Thymus (tissue), 11 donors: ENCODE data around the gene STK17B. TPM values are rescaled to one million over a fixed set of nuclear protein-coding genes. Genes with fewer than 3 reads are reported as not detected.

Source experiments
- DNase-seq, 9 donors: peaks; one replicate each; pipeline ENCODE4 v3.0.0-alpha.2; 2013; ENCODE audit warnings: low spot score in 9 of 9, low read depth in 6 of 9, missing footprints in 1 of 9
- H3K27ac ChIP-seq, 2 donors: one replicate each; pipeline ENCODE4 v1.5.1; 2013; ENCODE audit warnings: control low read depth in 1 of 2, low read depth in 1 of 2, low read length in 1 of 2, mild to moderate bottlenecking in 1 of 2, moderate library complexity in 1 of 2
- H3K27me3 ChIP-seq, 2 donors: one replicate each; pipeline ENCODE4 v1.5.1; 2013; ENCODE audit warnings: low read length in 1 of 2; ENCODE audit not compliant: control insufficient read depth in 2 of 2, insufficient read depth in 1 of 2
- H3K36me3 ChIP-seq, 2 donors: one replicate each; pipeline ENCODE4 v1.5.1; 2013; ENCODE audit warnings: low read length in 1 of 2, mild to moderate bottlenecking in 1 of 2, moderate library complexity in 1 of 2; ENCODE audit not compliant: control insufficient read depth in 2 of 2, insufficient read depth in 2 of 2
- H3K4me1 ChIP-seq, 2 donors: one replicate each; pipeline ENCODE4 v1.5.1; 2013; ENCODE audit warnings: low read length in 2 of 2; ENCODE audit not compliant: control insufficient read depth in 2 of 2, insufficient read depth in 2 of 2
- H3K4me3 ChIP-seq, 2 donors: one replicate each; pipeline ENCODE4 v1.5.1; 2013; ENCODE audit warnings: low read length in 2 of 2, control low read depth in 1 of 2, mild to moderate bottlenecking in 1 of 2
- H3K9me3 ChIP-seq, 2 donors: one replicate each; pipeline ENCODE4 v1.5.1; 2013; ENCODE audit warnings: low read length in 1 of 2, mild to moderate bottlenecking in 1 of 2; ENCODE audit not compliant: control insufficient read depth in 2 of 2, insufficient read depth in 1 of 2
- WGBS: extraction: QIAGEN DNeasy Blood & Tissue Kit; methylation state at CpG from one replicate; pipeline ENCODE4 v1.1.7; 2013; 5-methylcytosine and 5-hydroxymethylcytosine counted together
- polyA plus RNA-seq: library from polyadenylated mRNA; stranded (reverse); fragments of 200-250 nt; gene quantifications from one replicate; pipeline ENCODE4 v1.2.3, GENCODE V29; 2013
- total RNA-seq: library from RNA; stranded (reverse); fragments of 120-200 nt; gene quantifications from one replicate; pipeline ENCODE4 v1.2.4, GENCODE V29; 2013
- donor health status: healthy.

The STK17B gene
- total and polyA plus RNA-seq, 2 donors, result 59.5 to 130 TPM

DNA sequence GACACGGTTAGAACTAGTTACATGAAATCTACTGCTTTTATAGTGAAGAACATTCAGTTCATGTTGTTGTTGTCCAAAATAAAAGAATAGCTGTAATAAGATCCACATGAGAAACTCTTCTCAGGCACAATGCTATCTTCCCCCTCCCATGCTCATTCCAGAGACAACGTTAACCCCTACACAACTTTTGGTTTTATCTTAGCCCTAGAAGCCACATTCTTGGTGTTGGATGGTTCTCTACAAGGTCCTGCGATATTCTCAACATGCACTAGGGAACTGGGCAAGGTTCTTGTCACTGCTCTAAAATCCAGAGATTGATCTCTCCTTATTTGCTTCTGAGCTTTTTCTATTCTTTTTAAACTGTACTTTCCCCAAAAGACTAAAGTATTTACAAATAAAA is 51.5 kb downstream of the STK17B start:
- no peak for DNase-seq
- H3K27ac ChIP-seq, result no peak overlapping the region
- WGBS, result 87% methylated on average over 3 of the region's 3 CpGs
- no peak overlapping the region for H3K4me3 ChIP-seq
- no peaks in the 10 kb centered on the region for H3K36me3 ChIP-seq
- H3K27me3 ChIP-seq, result no peaks in the 10 kb centered on the region
- H3K4me1 ChIP-seq, result no peaks in the 10 kb centered on the region
- H3K9me3 ChIP-seq, result no peaks in the 10 kb centered on the region

DNA sequence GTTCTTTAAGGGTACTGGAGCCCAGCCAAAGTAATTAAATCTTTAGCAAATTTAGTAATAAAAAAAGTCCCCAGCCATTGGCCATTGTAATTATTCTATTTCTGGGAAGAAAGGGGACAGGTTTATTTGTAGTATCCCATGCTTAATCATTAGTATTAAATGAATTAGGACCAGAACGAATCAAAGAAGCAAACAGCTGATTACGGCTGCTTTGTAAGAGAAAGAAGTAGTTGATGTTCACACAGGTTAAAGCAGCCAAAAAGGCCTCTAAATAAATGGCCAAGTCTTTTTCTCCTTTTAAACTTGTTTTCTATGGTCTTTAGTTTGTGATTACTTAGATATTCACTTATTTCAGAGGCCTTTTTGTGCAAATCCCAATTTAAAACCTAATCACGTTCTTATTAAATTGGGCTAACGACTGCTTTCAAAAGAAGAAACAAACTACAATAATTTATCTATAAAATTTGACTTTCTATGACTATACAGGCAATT is 54.1 kb downstream of the STK17B start:
- no peak for DNase-seq

DNA sequence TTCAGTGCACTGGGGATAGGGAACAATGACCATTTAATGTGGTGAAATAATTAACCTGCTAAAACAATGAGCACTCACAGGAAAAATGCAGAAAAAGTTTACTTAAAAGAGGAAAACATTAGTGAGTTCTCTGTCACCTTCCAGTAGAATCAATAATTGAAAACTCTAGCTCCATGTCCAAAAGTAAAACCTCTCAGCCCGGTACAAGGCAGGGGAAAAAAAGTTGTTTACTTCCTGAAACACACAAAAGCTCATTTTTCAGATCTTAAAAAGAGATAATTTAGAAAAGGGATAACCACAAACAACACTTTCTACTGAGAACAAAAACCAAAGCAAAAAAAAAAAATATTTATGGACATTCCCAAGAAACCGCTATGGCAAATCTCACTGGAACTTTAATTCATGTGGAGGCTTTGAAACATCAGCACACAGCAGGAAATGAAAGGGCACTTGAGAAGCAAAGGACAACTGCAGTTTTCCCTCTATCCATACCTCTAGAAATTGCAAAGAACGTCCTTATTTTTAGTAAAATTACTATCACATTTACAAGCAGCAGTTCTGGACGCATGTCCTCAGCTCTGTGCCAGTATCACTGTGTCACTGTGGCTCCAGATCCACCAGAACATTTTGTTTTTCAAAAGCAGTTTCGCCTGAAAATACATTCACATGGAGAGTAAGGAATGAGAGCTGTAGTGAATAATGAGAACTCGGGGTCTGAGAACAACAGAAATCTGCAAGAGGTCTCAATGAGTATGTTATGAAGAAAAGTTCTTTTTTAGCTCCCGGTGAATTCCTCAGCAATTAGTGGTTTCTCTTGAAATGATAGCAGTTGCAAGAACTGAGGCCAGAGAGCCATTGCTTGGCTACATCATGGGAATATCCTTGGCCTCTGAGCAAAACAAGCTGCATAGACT is 58.1 kb downstream of the STK17B start:
- Histone ChIP-seq H3K27ac (no peak overlapping the region), H3K4me3 (no peak overlapping the region), H3K9me3 (no peaks in the 10 kb centered on the region), H3K27me3 (no peaks in the 10 kb centered on the region), H3K4me1 (peaks cover 0 to 4% of the 10 kb centered on the region in 2 donors), H3K36me3 (no peaks in the 10 kb centered on the region)
- DNase-seq, result no peak
- 68% methylated on average over 7 of the region's 7 CpGs for WGBS

More for the DNA sequence above, 54.1 kb downstream of the STK17B start:
- H3K4me1 ChIP-seq, result peaks cover 0 to 4% of the 10 kb centered on the region in 2 donors
- no peak overlapping the region for H3K27ac ChIP-seq
- H3K9me3 ChIP-seq, result no peaks in the 10 kb centered on the region
- H3K4me3 ChIP-seq, result no peak overlapping the region
- H3K27me3 ChIP-seq, result no peaks in the 10 kb centered on the region
- over 99% methylated on average over 4 of the region's 4 CpGs for WGBS
- no peaks in the 10 kb centered on the region for H3K36me3 ChIP-seq

DNA sequence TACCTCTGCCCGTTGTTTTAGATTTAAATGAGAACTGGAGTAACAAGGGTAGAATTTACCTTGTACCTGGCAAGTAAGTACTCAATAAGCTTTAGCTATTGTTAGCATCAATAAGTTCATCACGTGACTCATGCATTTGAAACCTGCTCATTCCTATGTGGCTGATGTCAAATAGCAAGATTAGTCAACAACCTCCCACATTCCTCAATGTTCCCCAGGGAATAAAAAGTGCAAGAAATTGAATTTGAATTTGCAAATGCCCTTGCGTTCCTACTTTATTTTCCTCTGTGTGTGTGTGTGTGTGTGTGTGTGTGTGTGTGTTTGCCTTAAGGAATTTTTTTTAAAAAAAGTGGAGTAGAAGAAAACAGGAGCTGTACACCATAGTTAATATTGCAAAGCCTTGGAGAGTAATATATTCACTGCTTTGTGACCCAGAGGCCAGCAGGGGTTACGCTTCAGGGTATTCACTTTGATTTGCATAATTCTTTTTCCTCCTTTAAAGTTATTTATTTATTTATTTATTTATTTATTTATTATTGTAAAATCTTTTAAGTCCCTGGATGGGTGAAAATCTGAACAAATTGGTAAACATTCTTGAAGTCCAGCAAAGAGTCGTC is 58.9 kb downstream of the STK17B start:
- Histone ChIP-seq H3K4me1 (peaks cover 0 to 4% of the 10 kb centered on the region in 2 donors), H3K9me3 (no peaks in the 10 kb centered on the region), H3K27ac (no peak overlapping the region), H3K4me3 (no peak overlapping the region), H3K27me3 (no peaks in the 10 kb centered on the region), H3K36me3 (no peaks in the 10 kb centered on the region)
- no peak for DNase-seq
- WGBS, result 94% methylated on average over 5 of the region's 5 CpGs

DNA sequence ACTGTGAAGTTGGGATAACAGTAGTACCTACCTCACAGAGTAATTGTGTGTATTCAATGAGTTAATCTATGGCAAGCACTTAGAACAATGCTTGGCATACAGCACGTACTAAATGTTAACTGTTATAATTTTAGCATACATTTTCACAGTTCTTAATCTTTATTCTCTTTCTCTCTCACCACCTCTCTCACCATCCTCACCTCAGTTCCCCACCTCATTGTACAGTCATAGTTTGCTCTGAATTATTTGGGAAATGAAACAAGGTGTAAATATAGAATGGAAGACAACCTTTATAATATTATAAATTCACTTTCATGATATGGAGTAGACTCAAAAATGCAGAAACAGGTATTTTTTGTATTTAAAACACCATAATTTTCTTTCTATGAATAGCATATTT is 62.8 kb downstream of the STK17B start:
- H3K9me3 ChIP-seq, result peaks cover 0 to 2% of the 10 kb centered on the region in 2 donors
- WGBS, result 93% methylated on average over 1 of the region's 1 CpG
- H3K27ac ChIP-seq, result no peak overlapping the region
- peaks cover 0 to 4% of the 10 kb centered on the region in 2 donors for H3K4me1 ChIP-seq
- no peaks in the 10 kb centered on the region for H3K27me3 ChIP-seq
- no peaks in the 10 kb centered on the region for H3K36me3 ChIP-seq
- H3K4me3 ChIP-seq, result no peak overlapping the region
- DNase-seq, result no peak

DNA sequence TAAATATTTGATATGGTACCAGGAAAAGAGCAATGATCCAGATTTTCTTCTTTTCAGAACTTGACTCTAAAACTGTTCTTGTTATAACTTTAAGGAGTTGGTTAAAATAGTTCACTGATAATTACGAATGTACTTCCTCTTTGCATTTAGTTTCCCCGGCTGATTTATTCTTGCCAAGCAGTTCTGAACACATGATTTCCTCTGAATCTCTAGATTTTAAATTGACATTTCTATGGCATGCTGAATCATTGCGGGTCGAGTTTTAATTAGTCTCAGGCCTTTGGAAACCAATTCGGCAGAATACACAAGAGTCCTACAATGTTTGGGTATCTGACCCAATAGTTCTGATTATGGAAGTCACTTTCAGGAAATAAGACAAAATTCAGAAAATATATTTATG is 65.4 kb downstream of the STK17B start:
- no peak overlapping the region for H3K4me3 ChIP-seq
- no peak overlapping the region for H3K27ac ChIP-seq
- no peak for DNase-seq
- H3K9me3 ChIP-seq, result peaks cover 0 to 2% of the 10 kb centered on the region in 2 donors
- no peaks in the 10 kb centered on the region for H3K36me3 ChIP-seq
- no peaks in the 10 kb centered on the region for H3K4me1 ChIP-seq
- WGBS, result 10% methylated on average over 5 of the region's 5 CpGs
- H3K27me3 ChIP-seq, result no peaks in the 10 kb centered on the region

DNA sequence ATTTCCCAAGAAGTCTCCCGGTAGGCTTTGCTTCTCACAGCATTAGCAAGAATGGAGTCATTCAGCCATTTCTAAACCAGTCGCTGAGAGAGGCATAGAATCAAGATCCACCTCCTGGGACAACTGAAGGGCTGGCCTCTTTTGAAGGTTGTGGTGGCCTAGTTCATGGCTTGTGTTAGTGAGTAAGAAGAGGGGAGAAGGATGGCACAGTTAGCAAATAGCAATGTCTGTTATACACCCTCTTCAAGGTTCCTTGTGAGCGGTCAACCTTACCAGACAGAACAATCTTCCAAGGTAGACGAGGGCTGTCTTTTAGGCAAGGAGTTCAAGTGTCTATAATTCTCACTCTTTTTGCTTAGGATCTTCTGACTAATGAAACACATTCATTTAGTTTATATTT is 67.3 kb downstream of the STK17B start:
- H3K9me3 ChIP-seq, result peaks cover 0 to 2% of the 10 kb centered on the region in 2 donors
- no peaks in the 10 kb centered on the region for H3K4me1 ChIP-seq
- no peaks in the 10 kb centered on the region for H3K27me3 ChIP-seq
- H3K27ac ChIP-seq, result no peak overlapping the region
- H3K36me3 ChIP-seq, result no peaks in the 10 kb centered on the region
- DNase-seq, result no peak
- 98% methylated on average over 4 of the region's 4 CpGs for WGBS
- no peak overlapping the region for H3K4me3 ChIP-seq

DNA sequence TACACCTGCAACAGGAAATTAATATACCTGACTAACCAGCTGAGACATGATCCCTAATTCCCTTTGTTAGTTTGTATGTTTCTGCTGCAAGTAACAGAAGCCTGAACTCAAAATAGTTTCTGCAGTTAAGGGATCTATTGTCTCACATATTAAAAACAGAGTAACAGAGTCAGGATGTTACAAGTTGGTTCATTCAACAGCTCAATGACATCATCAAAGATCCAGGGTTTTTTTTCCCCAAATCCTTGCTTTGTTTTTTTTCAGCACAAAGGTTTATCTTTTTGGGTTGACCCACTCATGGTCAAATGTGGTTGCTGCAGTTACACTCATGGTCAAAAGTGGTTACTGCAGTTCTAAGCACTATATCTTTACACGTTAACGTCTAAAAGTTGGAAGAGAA is 67.8 kb downstream of the STK17B start:
- no peak for DNase-seq
- no peak overlapping the region for H3K4me3 ChIP-seq
- no peaks in the 10 kb centered on the region for H3K27me3 ChIP-seq
- 98% methylated on average over 2 of the region's 2 CpGs for WGBS
- H3K4me1 ChIP-seq, result no peaks in the 10 kb centered on the region
- no peaks in the 10 kb centered on the region for H3K36me3 ChIP-seq
- no peak overlapping the region for H3K27ac ChIP-seq
- H3K9me3 ChIP-seq, result peaks cover 0 to 2% of the 10 kb centered on the region in 2 donors

DNA sequence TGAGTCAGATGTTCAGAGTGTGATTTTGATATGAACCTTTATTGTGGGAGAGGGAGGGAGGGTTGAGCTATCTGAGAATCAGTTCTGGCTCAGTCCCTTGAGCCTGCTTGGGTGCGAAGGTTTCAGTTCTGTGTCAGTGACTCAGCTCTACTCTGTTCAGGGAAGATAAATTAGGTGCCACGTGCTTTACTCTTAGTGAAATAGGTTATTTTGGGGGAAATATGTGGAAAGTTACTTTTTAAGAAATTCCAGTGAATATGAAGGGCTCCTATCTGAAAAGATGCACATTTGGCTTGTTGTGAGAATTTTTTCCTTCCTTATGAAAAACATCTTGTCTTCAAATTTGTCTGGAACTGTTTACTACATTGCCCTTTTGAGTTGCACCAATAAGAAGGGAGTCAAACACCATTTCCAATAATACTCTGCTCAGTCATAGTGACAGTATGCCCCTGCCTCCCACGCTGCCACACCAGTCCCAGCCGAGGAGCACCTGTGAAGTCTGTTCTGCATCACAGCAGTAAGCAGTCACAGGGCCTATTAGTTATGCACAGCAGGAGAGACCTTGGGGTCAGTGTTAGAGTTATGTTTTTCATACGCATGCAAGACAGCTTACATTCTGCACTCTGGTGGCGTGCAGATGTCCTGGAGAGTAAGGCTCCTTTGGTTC is 69.9 kb downstream of the STK17B start:
- no peak overlapping the region for H3K27ac ChIP-seq
- H3K4me3 ChIP-seq, result no peak overlapping the region
- no peak for DNase-seq
- 49% methylated on average over 6 of the region's 6 CpGs for WGBS
- H3K36me3 ChIP-seq, result no peaks in the 10 kb centered on the region
- H3K9me3 ChIP-seq, result no peaks in the 10 kb centered on the region
- H3K27me3 ChIP-seq, result no peaks in the 10 kb centered on the region
- no peaks in the 10 kb centered on the region for H3K4me1 ChIP-seq
